ENCODE results near the gene FAM89A.

DNA sequence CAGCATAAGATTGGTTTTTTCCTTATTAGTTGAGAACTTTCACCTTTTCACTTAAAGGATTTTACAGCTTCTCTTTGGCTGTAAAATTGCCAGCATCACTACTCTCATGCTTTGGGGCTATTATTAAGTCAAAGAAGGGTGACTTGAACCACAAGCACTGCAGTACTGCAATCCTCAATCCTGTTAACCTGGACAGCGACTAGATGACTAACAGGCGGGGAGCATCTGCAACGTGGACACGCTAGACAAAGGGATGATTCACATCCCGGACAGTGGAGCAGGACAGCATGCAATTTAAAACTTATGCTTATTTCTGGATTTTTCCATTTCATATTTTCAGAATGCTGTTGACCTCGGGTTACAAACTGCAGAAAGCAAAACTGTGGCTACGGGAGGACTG lies 53.1 kb downstream of the FAM89A start:
- no peak for TF ChIP-seq TAF1 (IDR thresholded peaks at IDR 0.05; ENCODE audit: borderline replicate concordance, insufficient read depth, low read length)
- no peak for TF ChIP-seq POLR2AphosphoS5 (IDR thresholded peaks at IDR 0.05; ENCODE audit: low read depth, low read length)
- TF ChIP-seq FOXP2 (optimal IDR thresholded peaks at IDR 0.05; ENCODE audit: borderline replicate concordance, extremely low read depth, extremely low read length, insufficient read depth) = no peak

Data from PFSK-1 (cell line).